Skin of body (tissue), 2 donors: ENCODE results near the gene COA7. TPM values are rescaled to one million over a fixed set of nuclear protein-coding genes. Genes with fewer than 3 reads are reported as not detected.

Experiments
- DNase-seq: peaks from one replicate; lab custom pipeline; 2025; lab: John Stamatoyannopoulos, UW
- total RNA-seq: library from RNA; depleted of rRNA; stranded (reverse); fragments of >200 nt; gene quantifications from one replicate; pipeline ENCODE4 v1.2.3, GENCODE V29; 2014

COA7 gene
- total RNA-seq, 1 donor from 2014 or later = 9.1 TPM

DNA sequence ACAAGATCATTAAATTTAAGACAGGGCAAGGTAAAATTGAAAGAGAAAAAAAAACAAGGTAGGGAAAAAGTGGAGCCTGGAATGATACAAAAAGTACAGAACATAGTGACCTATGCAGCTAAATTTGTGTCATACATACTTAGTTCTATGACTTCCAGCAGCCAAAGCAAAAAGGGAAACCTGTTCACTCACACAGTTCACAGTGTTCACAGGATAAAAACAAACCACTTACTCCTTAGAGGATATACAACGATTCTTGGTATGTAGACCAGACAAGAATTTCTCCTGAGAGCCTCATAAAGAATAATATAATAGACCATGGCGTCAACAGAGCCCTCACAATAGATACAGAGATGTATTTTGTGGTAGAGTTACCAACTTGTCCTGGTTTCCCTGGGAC is 27.5 kb downstream of the COA7 start:
- DNase-seq = no peak

DNA sequence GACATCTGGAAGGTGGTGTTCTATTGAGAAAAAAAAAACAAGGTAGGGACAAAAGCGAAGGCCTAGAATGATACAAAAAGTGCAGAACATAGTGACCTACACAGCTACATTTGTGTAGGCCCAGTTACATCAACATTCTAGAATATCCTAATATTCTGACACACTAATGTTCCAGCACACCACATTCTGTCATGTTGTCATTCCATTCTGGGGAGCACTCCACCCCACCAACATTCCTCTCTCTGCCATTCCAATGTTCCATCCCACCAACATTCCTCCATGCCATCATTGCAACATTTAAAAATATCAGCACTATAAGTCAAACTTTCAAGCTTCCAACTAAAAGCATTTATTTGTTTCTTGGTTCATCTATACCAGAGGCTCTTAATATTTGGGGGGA is 28.5 kb downstream of the COA7 start:
- no peak for DNase-seq

DNA sequence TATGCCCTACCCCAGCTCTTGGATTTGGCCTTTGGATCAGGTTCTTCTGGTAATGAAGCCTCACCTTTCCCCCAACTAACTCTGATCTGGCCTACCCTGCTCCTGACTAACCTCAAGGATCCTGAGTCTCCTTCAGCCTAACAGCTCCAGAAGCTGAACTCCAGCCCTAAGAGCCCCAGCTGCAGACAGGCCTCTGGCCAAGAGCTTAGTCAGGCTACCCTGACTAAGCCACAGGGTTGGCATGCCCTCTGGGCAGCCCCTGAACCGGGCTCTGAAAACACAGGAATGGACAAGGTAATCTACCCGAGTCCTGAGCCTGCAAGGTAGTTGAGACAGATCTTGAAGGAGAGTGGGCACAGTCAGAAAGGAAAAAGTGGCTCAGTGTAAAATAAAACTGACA is 29.4 kb downstream of the COA7 start:
- no peak for DNase-seq

DNA sequence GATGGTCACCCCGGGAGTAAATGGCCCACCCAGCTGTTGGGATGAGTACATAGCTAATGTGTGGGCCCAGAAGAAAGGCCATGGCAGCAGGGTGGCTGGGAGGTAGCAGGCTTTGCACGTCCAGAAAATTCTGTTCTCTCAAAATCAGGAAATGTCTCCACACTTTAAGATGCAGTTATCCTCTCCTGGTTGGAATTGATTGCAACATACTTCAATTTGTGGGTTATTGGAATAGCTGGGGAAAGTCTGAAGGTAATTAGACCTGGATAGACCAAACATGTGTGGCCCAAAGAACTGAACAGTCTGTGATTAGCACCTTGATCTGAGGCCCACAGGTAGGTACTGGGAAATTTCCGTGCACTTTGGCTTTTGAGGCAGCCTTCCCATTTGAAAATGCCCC is 30.2 kb downstream of the COA7 start:
- DNase-seq = no peak

DNA sequence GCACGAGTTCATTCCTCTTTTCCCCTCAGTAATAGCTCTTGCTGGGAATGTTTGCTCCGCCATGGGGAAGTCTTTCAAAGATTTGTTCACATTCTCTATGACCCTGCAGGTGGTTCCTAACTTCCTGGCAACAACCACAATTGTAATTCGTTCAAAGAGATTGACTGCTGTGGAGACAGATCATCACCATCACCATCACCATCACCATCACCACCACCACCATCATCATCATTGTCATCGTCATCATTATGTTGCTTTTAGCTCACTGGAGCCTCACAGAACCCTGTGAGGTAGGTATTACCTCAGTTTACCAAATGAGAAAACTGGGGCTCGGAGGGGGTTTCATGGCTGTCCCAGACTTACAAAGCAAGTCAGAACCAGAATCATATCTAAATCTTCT is 30.9 kb downstream of the COA7 start:
- DNase-seq = no peak

DNA sequence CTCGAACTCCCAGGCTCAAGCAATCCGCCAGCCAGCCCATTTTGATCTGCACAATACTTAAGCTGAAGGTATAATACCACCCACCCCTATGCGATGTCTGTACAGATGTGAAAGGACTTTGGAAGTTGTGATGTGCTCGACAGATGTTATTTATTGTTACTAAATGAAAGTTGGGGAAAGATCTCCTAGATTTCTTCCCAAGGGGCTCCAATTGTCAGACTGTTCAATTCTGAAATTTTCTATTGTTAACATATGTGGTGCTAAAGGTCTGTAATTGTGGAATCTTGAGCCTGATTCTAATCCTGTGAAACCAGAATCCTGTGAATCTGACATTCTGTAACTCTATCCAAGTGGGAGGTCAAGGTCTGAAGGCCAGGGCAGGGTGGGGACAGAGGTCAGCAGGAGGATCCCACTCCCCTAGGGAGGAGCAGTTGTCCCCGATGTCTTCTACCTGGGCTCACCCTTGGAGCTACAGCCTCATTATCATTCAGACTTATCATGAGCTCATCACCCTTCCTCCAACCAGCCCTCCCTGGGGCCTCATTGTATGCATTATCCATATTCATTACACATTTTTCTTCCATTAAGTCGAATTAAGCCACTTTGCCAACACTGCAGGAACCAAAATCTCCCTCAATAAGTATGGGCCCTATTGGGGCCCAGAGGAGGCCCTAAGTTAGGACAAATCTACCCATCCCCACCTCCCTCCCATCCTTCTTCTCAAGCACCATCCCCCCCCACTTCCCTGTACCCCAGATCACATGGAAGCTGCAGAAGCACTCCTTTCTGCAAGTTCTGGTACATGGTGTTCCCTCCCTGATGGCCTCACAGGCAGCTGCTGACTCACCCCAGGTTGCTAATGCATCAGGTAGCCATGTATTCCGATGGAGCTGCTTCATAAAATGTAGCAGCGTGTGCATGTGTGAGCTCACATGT is 32.9 kb downstream of the COA7 start:
- DNase-seq = peak; percentile 85

DNA sequence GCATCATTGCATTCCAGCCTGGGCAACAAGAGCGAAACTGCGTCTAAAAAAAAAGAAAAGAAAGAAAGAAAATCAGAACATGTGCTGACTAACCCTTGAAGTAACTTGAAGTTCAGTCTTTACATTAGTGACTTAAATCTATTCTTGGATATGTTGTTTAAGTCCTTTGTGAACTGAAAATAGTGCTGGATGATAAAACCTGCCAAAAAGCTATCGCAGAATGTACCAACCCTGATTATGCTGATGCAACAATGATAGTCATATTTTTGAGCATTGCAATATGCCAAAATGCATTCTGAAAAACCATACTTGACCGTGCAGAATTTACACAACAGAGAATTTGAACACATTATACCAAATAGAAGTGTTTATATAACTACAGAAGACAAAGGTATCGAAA is 34.4 kb downstream of the COA7 start:
- DNase-seq = peak; percentile 62

DNA sequence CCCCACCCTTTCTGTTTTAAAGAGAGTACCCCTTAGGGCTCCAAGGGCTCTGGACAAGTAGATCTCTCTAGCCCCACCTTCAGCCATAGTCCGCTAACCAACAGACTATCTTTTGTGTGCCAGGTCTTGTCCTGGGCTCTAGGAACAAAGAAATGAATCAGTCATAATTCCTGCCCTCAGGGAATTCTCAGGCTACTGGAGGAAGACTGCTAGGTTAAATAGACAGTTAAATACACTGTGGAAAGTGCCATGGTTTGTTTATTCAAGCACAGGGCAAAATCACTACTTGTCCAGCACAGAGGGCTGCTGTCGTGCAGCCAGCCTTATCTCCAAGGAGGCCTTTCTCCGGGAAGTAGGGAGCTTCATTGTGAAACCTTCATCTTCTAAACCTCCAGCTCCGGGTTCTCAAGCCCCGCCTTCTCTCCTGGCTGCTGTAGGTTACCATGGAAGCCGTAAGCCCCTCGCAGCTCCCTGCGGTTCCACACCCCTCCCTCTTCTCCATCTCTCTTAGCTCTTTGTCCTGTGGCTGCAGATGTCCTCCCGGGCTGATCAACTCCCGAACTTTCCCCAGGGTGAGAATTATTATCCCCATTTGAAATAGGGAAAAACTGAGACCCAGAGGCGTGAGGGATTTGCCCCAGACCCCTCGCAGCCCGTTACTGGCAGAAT is 35.4 kb downstream of the COA7 start:
- DNase-seq = no peak

DNA sequence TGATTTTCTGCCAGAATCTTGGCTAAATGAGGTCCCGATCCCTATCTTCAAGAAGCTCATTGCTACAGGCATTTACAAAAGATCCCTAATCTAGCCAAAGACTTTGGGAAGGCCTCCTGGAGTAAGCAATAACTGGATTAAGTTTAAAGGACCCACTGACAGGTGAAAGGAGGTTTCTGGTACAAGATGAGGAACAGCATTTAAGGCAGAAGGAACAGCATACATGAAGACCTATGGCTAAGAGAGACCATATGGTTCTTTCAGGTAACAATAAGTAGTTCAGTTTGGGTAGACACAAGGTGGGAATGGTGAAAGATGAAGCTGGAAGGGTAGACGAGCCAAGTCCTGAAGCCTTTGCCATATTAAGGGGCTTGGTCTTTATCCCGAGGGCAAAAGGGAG is 37.3 kb downstream of the COA7 start:
- no peak for DNase-seq

DNA sequence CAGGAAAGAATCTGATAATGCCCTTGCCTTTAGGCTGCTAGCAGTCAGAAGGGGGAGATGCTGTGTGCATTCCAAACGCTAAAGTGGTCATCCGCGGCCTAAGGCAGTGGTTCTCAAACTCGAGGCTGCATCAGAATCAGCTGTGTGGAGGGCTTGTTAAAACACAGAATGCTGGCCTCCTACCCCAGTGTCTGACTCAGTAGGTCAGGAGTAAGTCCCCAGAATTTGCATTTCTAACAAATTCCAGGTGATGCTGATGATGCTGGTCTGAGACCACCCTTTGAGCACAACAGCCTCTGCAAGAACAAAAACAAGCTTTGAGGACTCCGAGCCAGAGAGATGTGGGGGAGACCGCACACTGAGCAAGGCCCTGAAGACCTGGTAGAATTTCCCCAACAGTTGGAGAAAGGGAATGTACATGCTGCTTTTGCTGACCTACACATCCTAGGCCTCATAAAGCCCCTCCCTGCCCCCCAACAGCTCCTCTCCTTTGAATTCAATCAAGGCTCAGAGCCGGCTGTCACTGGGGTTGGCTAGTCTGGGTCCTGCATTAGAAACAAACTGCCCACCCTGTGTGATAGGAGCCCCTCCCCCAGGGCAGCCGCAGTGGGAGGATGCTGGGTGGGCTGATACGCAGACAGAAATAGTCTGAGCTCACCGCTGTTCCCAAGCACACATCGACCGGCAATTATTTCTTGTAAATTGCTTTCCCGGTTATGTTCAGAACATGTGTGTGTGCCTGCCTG is 38.1 kb downstream of the COA7 start:
- DNase-seq = no peak

DNA sequence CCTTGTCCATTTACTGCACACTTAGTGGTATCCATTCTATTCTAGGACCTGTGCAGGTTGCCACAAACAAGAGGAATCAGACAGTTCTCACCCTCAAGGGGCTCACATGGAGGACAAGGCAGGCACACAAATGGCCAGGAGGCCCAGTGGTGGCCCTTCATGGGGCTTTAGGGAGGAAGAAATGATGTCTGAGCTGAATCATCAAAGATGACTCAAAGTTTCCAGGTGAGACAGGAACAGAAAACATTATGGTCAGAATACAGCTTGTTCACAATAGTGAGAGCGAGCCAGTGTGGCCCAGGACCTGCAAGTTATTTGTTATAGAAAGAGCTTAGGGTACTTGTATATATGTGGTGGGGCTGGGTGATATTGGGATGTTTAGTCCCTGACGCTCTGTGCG is 38.8 kb downstream of the COA7 start:
- DNase-seq = no peak

DNA sequence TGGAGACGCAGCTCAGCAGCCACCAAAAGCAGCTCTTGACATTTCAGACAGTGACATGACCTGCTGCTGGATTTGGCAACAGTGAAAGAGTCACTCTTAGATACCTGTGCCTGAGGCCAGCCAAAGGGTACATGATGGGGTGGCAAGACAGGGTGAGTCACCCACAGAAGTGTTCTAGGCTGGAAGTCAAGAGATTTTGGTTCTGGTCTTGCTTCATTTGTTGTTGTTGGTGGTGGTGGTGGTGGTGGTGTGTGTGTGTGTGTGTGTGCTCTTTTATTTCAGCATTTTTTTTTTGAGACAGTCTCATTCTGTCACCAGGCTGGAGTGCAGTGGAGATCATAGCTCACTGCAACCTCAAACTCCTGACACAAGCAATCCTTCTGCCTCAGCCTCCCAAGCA is 39.4 kb downstream of the COA7 start:
- DNase-seq = no peak

DNA sequence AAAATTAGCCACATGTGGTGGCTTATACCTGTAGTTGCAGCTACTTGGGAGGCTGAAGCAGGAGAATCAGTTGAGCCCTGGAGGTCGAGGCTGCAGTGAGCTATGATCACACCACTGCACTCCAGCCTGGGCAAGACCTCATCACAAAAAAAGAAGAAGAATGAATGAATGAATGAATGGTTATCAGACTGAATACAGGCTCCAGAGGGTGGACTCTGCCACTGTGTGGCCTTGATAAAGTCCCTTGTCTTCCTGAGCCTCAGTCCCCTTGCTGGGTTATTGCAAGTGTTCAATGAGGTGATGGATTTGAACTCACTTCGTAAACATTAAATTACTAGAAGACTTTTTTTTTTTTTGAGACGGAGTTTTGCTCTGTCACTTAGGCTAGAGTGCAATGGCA is 40.4 kb downstream of the COA7 start:
- DNase-seq = no peak

DNA sequence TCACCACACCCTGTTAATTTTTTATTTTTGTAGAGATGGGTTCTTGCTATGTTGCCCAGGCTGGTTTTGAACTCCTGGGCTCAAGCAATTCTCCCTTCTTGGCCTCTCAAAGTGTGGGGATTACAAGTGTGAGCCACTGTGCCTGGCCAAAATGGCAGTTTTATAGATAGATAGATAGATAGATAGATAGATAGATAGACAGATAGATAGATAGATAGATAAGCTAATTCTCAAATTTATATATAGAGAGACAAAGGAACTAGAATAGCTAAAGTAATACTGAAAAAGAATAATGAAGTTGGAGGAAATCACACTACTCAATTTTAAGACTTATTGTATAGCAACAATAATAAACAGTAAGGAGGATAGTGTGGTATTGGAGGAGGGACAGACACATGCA is 44.1 kb downstream of the COA7 start:
- no peak for DNase-seq

DNA sequence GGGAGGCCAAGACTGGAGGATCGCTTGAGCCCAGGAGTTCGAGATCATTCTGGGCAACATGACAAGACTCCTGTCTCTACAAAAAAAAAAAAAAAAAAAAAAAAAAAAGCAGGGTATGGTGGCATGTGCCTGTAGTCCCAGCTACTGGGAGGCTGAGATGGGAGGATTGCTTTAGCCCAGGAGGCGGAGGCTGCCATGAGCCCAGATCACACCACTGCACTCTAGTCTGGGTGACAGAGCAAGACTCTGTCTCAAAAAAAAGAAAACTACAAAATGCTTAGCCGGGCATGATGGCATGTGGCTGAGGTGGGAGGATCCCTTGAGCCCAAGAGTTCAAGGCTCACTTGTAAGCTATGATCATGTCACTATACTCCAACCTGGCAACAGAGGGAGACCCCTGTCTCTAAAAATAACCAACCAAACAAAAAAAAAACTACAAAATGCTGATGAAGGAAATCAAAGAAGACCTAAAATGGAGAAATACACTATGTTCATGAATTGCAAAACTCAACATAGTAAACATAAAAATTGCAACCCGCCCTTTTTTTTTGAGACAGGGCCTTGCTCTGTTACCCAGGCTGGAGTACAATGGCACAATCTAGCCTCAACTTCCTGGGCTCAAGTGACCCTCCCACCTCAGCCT is 44.8 kb downstream of the COA7 start:
- no peak for DNase-seq

DNA sequence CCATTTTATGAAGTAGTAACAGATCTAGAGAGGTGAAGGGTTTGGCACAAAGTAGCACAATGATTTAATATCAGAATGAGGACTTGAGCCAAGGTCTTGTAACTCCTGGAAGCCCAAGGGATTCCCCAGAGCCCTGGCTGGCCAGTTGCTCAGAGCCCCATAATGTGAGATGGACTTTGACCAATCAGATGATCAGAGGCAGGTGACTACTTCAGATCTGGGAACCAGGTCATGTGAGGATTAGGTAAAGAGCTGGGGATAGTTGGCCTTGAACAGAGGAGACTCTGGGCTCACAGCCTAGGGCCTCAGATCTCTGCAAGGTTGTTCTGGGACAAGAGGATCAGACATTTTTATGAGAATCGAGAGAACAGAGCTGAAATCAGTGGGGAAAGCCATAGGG is 46.2 kb downstream of the COA7 start:
- no peak for DNase-seq

DNA sequence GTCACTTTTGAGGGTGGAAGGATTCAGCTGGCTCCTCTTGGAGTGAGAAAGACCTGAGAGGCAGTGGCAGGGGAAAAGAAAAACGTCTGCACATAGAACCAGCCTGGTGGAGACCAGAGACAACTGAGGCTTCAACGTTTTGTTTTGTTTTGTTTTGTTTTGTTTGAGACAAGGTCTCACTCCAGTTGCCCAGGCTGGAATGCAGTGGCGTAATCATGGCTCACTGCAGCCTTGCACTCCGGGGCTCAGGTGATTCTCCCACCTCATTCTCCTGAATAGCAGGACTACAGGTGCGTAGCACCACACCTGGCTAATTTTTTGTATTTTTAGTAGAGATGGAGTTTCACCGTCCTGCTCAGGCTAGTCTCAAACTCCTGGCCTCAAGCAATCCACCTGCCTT is 52.9 kb downstream of the COA7 start:
- DNase-seq = no peak

DNA sequence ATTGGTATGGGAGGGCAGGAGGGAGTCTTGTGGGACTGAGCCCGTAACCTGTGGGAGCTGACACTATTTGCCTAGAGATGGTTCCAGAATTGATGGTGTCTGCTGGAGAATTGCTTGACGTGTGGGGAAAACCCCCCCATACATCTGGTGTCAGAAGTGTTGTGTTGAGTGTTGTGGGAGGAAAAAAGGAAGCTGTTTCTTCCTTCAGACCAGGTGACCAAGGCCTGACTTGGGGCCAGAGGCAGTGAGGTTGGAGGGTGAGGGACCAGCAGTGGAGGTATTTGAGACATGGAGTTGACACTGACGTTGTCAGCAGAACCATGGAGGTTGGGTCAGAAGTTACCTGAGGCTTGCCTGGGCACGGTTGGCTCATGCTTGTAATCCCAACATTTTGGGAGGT is 56.8 kb downstream of the COA7 start:
- no peak for DNase-seq

DNA sequence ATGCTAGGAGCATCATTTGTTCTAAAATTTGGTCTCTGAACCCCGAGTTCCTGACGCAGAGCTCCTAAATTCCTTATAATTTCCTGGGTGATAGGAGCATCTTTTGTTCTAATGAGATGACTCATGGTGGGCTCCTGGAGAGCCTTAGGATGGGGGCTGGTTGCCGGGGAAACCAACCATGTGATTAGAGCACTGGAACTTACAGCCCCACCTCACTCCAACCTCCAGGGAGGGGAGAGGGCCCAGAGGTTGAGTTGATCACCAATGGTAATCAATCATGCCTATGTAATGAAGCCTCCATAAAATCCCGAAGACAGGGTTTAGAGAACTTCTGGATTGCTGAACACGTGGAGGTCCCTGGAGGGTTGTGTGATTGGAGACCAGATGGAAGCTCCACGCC is 57.5 kb downstream of the COA7 start:
- no peak for DNase-seq

DNA sequence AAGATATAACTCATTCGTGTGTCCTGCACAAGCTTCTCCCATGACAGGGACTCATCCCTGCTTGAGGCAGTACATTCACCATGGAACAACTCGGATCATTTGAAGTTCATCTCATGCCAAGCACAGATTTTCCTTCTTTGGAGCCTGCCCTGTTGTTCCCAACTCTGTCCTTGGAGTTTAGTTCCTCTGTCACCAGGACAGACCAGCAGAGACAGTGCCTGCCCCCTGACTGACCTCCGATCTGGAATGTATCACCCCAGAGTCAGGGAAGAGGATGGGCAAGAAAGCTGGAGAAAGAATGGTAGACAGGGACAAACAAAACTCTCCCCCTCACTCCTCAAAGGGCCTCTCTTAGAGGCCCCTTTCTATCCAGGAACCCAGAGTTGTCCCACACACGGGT is 60.2 kb downstream of the COA7 start:
- DNase-seq = no peak

DNA sequence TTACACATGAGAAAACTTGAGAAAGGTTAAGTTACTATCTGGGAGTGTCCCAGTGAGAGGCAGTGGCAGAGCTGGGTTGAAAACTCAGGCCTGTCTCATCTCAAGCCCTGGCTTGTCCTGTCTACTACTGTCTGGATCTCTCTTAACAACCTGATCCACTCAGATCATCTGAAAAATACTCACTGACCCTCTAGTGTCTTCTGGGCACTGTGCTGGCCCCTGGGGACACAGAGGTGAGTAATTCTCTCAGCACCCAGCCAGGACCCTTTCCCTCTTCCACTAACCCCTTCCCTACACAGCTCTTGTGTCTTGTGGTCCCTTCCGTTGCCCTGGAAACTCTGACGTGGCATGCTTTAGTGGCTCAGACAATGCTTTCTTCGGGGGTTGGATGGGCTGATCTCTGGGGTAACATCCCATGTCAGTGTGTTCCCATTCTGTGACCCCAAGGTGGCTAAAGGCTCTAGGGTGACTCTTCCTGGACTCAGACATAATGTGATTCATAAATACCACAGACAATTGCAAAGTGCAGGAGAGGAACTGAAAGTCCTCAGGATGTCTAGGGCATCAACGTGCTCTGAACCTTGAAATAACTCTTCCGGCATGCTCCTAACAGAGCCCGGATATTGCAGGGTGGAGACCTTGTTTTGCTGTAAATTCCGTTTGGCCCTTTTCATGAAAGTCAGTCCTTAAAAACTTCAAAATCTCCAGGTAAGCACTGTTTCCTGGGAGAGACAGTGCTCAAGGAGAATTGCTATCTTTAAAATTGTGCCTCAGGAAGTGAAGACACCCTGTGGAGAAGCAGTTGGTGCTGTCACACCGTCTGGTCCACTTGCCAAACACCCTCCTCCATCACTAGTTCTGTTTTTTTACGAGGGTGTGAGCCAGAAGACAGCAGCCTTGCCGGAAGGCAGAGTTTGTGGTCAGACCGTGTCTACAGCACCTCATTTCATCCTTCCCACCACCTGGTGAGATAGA is 61.1 kb downstream of the COA7 start:
- DNase-seq = no peak
